HUES48 (cell line): ENCODE data around the gene LGALS9B.
"Not testable (repeated sequence)": the region's sequence is repeated elsewhere in the genome, so short reads cannot be mapped to it uniquely, and the experiment has no call there.

ENCODE experiments used
- H3K27ac ChIP-seq: one replicate; pipeline ENCODE4 v1.7.0; 2013; ENCODE audit warnings: low read depth, low read length, inconsistent platforms
- H3K27me3 ChIP-seq: 2 replicates; pipeline ENCODE4 v1.6.1; 2013; ENCODE audit warnings: mild to moderate bottlenecking, low read length; ENCODE audit not compliant: control insufficient read depth, insufficient read depth
- H3K36me3 ChIP-seq: 2 replicates; pipeline ENCODE4 v1.6.1; 2013; ENCODE audit warnings: low read length; ENCODE audit not compliant: control insufficient read depth, insufficient read depth
- H3K4me1 ChIP-seq: 2 replicates; pipeline ENCODE4 v1.6.1; 2013; ENCODE audit warnings: mild to moderate bottlenecking, low read length; ENCODE audit not compliant: control insufficient read depth, insufficient read depth
- H3K4me3 ChIP-seq: 2 replicates; pipeline ENCODE4 v1.5.1; 2013; ENCODE audit warnings: mild to moderate bottlenecking, low read depth, low read length
- H3K9ac ChIP-seq: 2 replicates; pipeline ENCODE4 v1.6.1; 2013; ENCODE audit warnings: mild to moderate bottlenecking, low read depth, low read length, moderate library complexity
- H3K9me3 ChIP-seq: 2 replicates; pipeline ENCODE4 v1.6.1; 2013; ENCODE audit warnings: low read length; ENCODE audit not compliant: control insufficient read depth, insufficient read depth

LGALS9B gene

DNA sequence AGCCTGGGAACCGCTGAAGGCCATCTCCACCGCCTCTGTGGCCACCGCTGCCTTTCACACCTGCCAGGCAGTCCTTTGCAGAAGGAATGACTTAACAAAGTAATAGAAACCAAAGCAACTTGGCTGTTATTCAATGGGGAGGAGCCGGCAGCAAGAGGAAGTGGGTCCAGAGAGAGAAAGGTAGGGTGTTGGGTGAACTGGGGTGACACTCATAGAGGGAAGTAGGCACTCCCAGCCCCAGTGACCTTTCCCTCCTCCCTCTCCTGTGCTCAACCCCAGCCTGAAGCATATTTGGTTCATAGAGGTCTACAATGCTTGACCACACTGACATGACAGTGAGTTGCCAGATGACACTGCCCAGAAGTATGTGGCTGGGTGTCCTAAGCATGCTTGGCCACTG lies at the start of gene LGALS9B:
TSS of gene LGALS9B (minus strand) at position 93 of the 400 bp plus-strand sequence. CDS start at position 24, 69 bp downstream.
- not testable (repeated sequence) for H3K36me3 ChIP-seq, H3K4me3 ChIP-seq, H3K4me1 ChIP-seq, H3K9me3 ChIP-seq, H3K9ac ChIP-seq, H3K27ac ChIP-seq, H3K27me3 ChIP-seq

DNA sequence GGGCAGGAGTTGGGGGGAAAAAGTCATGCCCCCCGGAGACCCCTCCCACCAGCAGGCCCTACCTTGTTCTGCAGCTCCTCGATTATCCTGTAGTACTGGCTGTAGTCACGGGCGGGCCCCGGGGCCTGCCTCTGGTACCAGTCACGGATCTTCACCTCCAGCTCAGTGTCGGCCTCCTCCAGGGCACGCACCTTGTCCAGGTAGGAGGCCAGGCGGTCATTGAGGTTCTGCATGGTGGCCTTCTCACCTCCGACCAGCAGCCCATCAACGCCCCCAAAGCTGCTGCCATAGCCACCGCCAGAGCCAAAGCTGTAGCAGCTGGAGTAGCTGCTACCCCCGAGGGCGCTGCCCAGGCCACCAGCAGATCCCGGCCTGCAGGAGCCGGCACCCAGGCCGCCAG lies 49.6 kb upstream of the LGALS9B start:
- not testable (repeated sequence) for H3K27ac ChIP-seq, H3K27me3 ChIP-seq, H3K9ac ChIP-seq, H3K4me1 ChIP-seq, H3K9me3 ChIP-seq, H3K4me3 ChIP-seq, H3K36me3 ChIP-seq

GRCh38 chr17:20515099-20515498 lies 47.8 kb upstream of the LGALS9B start:
- H3K36me3 ChIP-seq, H3K9ac ChIP-seq, H3K9me3 ChIP-seq, H3K27me3 ChIP-seq, H3K4me3 ChIP-seq, H3K27ac ChIP-seq, H3K4me1 ChIP-seq: not testable (repeated sequence)

DNA sequence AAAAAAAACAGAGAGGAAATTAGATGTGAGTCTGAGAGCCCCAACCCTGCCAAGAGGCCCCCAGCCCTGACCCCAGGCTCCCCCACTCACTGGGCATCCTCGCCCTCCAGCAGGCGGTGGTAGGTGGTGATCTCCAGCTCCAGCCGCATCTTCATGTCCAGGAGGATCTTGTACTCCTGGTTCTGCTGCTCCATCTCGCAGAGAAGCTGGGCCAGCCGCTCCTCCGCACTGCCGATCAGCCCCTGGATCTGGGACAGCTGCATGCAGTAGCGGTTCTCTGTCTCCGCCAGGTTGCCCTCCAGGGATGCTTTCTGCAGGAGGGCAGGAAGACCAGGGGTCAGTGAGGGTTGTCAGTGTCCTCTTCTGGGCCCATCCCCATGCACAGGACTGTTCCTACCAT lies 46.2 kb upstream of the LGALS9B start:
- not testable (repeated sequence) for H3K27ac ChIP-seq, H3K27me3 ChIP-seq, H3K4me3 ChIP-seq, H3K4me1 ChIP-seq, H3K9ac ChIP-seq, H3K9me3 ChIP-seq, H3K36me3 ChIP-seq

GRCh38 chr17:20512378-20512777 lies 45.0 kb upstream of the LGALS9B start:
- not testable (repeated sequence) for H3K27ac ChIP-seq, H3K9ac ChIP-seq, H3K36me3 ChIP-seq, H3K4me3 ChIP-seq, H3K4me1 ChIP-seq, H3K9me3 ChIP-seq, H3K27me3 ChIP-seq

- not testable (repeated sequence) for H3K27me3 ChIP-seq, H3K9ac ChIP-seq, H3K36me3 ChIP-seq, H3K9me3 ChIP-seq, H3K4me1 ChIP-seq, H3K27ac ChIP-seq, H3K4me3 ChIP-seq
Measured at GRCh38 chr17:20511778-20512177, 44.4 kb upstream of the LGALS9B start.

DNA sequence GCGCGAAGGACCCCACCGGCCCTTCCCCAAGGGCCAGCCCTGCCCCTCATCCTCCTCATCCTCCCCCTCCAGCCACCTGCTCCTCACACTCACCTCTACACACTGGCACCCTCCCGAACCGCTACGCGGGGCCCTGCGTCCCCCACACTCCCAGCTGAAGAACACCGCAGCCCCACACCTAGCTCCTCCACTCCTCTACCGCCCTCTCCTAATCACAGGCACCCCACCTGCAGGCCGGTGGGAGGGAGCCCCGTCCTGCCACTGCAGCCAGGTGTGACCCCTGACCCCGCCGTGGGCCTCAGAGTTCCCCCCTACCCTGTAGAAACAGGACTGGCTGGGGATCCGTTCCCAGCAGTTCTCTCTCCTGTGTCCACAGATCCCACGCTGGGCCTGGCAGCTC lies 38.0 kb upstream of the LGALS9B start:
- H3K9ac ChIP-seq, H3K27ac ChIP-seq, H3K36me3 ChIP-seq, H3K27me3 ChIP-seq, H3K9me3 ChIP-seq, H3K4me1 ChIP-seq, H3K4me3 ChIP-seq: not testable (repeated sequence)

GRCh38 chr17:20504388-20505066 lies 37.2 kb upstream of the LGALS9B start:
- H3K4me3 ChIP-seq, H3K9me3 ChIP-seq, H3K27me3 ChIP-seq, H3K9ac ChIP-seq, H3K36me3 ChIP-seq, H3K4me1 ChIP-seq, H3K27ac ChIP-seq: not testable (repeated sequence)

DNA sequence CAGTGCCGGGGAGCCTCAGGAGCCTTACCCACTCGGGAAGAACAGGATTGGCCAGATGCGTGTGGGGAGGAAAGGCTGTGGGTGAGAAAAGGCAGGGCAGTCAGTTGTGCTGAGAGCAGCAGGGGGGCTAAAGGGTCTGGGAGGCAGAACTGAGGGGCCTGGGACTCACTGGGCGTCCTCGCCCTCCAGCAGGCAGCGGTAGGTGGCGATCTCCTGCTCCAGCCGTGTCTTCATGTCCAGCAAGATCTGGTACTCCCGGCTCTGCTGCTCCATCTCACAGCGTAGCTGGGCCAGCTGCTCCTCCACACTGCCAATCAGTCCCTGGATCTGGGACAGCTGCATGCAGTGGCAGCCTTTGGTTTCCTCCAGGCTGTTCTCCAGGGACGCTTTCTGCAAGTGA lies 34.6 kb upstream of the LGALS9B start:
- not testable (repeated sequence) for H3K27ac ChIP-seq, H3K27me3 ChIP-seq, H3K9me3 ChIP-seq, H3K36me3 ChIP-seq, H3K4me3 ChIP-seq, H3K4me1 ChIP-seq, H3K9ac ChIP-seq

GRCh38 chr17:20500346-20500745 lies 33.0 kb upstream of the LGALS9B start:
- not testable (repeated sequence) for H3K36me3 ChIP-seq, H3K9ac ChIP-seq, H3K27ac ChIP-seq, H3K4me3 ChIP-seq, H3K27me3 ChIP-seq, H3K4me1 ChIP-seq, H3K9me3 ChIP-seq

- H3K4me3 ChIP-seq, H3K27me3 ChIP-seq, H3K9ac ChIP-seq, H3K4me1 ChIP-seq, H3K36me3 ChIP-seq, H3K9me3 ChIP-seq, H3K27ac ChIP-seq: not testable (repeated sequence)
Measured at GRCh38 chr17:20495420-20495819, 28.1 kb upstream of the LGALS9B start.

DNA sequence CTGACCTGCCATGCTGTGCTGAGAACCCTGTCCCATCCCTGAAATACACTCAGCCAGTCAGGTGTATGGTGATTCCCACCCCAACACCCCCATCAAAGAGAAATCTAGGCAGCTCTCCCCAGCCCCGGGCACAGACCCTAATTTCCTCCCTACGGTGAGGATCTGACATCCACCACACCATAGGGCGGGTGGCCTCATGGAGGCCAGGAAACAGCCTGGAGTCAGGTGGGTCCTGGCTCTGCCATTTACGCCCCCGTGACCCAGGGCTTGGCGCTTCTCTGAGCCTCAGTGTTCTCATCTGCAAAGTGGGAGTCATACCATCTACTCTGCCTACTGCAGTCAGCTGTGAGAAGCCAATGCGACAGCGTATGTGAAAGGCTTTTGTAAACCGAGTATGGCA lies 27.4 kb upstream of the LGALS9B start:
- H3K36me3 ChIP-seq, H3K9ac ChIP-seq, H3K9me3 ChIP-seq, H3K4me1 ChIP-seq, H3K27ac ChIP-seq, H3K27me3 ChIP-seq, H3K4me3 ChIP-seq: not testable (repeated sequence)
